HCT116 (cell line): ENCODE results near the gene JAGN1. TPM values are rescaled to one million over a fixed set of nuclear protein-coding genes. Genes with fewer than 3 reads are reported as not detected.

ENCODE experiments used
- ATAC-seq: fragments of 200-7000 bp; cut with Tn5 transposase; 2 replicates; pipeline ENCODE4 v1.9.1; 2020; ENCODE audit warnings: mild to moderate bottlenecking, moderate library complexity
- BruUV-seq: library from RNA; stranded (reverse); fragments of 400-500 nt; replicated peaks from 2 replicates; lab custom pipeline; 2021; lab: Mats Ljungman, UMichigan
- CTCF ChIA-PET: fragments of 300-600 bp; sonication (Branson Sonifier 250); formaldehyde crosslinking; loops from one replicate; lab custom pipeline; 2021; ENCODE audit warnings: antibody characterized with exemption; lab: Charles Lee
- POLR2A ChIA-PET: fragments of 300-600, 350-600 bp; sonication (Branson Sonifier 250); formaldehyde crosslinking; loops from one replicate; lab custom pipeline; 2021; ENCODE audit warnings: antibody characterized with exemption; lab: Charles Lee
- RAD21 ChIA-PET, 2 experiments: fragments of 300-600 bp; sonication (Branson Sonifier 250); formaldehyde crosslinking; loops; one replicate each; lab custom pipeline; 2023; ENCODE audit warnings: low total read pairs in 2 of 2; ENCODE audit not compliant: uncharacterized antibody in 2 of 2, unreplicated experiment in 2 of 2, low non-redundant PET in 1 of 2; lab: Charles Lee
- DNase-seq: peaks from one replicate; pipeline ENCODE4 v3.0.0-alpha.2; 2010; ENCODE audit warnings: low read depth, low spot score
- H2AFZ ChIP-seq: fragments of 200-600 bp; shearing (Covaris generic), sonication (generic); 2 replicates; pipeline ENCODE4 v1.6.1; 2017; ENCODE audit warnings: low read depth, mixed run types, mixed read lengths, antibody characterized with exemption, low read length; ENCODE audit not compliant: poor library complexity, severe bottlenecking
- H3K27ac ChIP-seq: 2 replicates; pipeline ENCODE4 v1.5.1; 2012; ENCODE audit warnings: low read depth, low read length
- H3K27me3 ChIP-seq: fragments of 200-600 bp; sonication (generic); 2 replicates; pipeline ENCODE4 v1.6.1; 2016; ENCODE audit warnings: mixed run types, low read length, mixed read lengths; ENCODE audit not compliant: insufficient read depth
- H3K36me3 ChIP-seq, 2 experiments: fragments of 200-500 bp in 1 of 2; fragments of 200-600 bp in 1 of 2; sonication (Bioruptor generic) in 1 of 2; sonication (generic) in 1 of 2; 2 replicates each; pipeline versions ENCODE4 v1.5.1 to v1.6.1; 2014 to 2016; ENCODE audit warnings: low read length in 2 of 2, inconsistent platforms in 1 of 2, mixed read lengths in 1 of 2, mixed run types in 1 of 2; ENCODE audit not compliant: insufficient read depth in 2 of 2, control insufficient read depth in 1 of 2
- H3K4me1 ChIP-seq, 2 experiments: fragments of 200-600 bp in 1 of 2; sonication (generic) in 1 of 2; 2 replicates each; pipeline versions ENCODE4 v1.5.1 to v1.6.1; 2012 to 2017; ENCODE audit warnings: low read length in 2 of 2, inconsistent platforms in 1 of 2, mild to moderate bottlenecking in 1 of 2, mixed read lengths in 1 of 2, mixed run types in 1 of 2, moderate library complexity in 1 of 2; ENCODE audit not compliant: insufficient read depth in 2 of 2, control insufficient read depth in 1 of 2
- H3K4me2 ChIP-seq: fragments of 200-600 bp; sonication (generic); 2 replicates; pipeline ENCODE4 v1.6.1; 2017; ENCODE audit warnings: mixed run types, low read length, mixed read lengths
- H3K4me3 ChIP-seq, 2 experiments: fragments of 200-600 bp in 1 of 2; sonication (generic) in 1 of 2; replicated peaks in 1 of 2; 2 replicates each; pipeline ENCODE4 v1.5.1; 2011 to 2016; ENCODE audit warnings: low read length in 2 of 2, control low read depth in 1 of 2, low read depth in 1 of 2, mild to moderate bottlenecking in 1 of 2, mixed read lengths in 1 of 2, mixed run types in 1 of 2
- H3K79me2 ChIP-seq: fragments of 200-600 bp; sonication (generic); 2 replicates; pipeline ENCODE4 v1.6.1; 2017; ENCODE audit warnings: mild to moderate bottlenecking, mixed run types, low read length, moderate library complexity, mixed read lengths; ENCODE audit not compliant: insufficient read depth
- H3K9ac ChIP-seq: fragments of 200-600 bp; sonication (generic); 2 replicates; pipeline ENCODE4 v1.6.1; 2016; ENCODE audit warnings: low read length, mixed read lengths
- H3K9me2 ChIP-seq: fragments of 200-600 bp; sonication (generic), shearing (Covaris generic); 2 replicates; pipeline ENCODE4 v1.6.1; 2017; ENCODE audit warnings: mixed run types, mild to moderate bottlenecking, moderate library complexity; ENCODE audit not compliant: insufficient read depth
- H3K9me3 ChIP-seq, 2 experiments: fragments of 200-500 bp in 1 of 2; fragments of 200-600 bp in 1 of 2; sonication (Bioruptor generic) in 1 of 2; sonication (generic) in 1 of 2; 2 replicates each; pipeline ENCODE4 v1.6.1; 2014 to 2017; ENCODE audit warnings: low read length in 2 of 2, mixed read lengths in 2 of 2, inconsistent platforms in 1 of 2, low read depth in 1 of 2, mild to moderate bottlenecking in 1 of 2, mixed run types in 1 of 2, moderate library complexity in 1 of 2; ENCODE audit not compliant: control insufficient read depth in 1 of 2, insufficient read depth in 1 of 2
- H4K20me1 ChIP-seq: fragments of 200-600 bp; sonication (generic), shearing (Covaris generic); 2 replicates; pipeline ENCODE4 v1.6.1; 2017; ENCODE audit warnings: mixed run types, mild to moderate bottlenecking, moderate library complexity; ENCODE audit not compliant: insufficient read depth
- FOSL1 ChIP-seq: IDR thresholded peaks from 2 replicates; pipeline ENCODE4 v1.6.1; 2012; ENCODE audit warnings: low read depth
- POLR2A ChIP-seq: IDR thresholded peaks from 2 replicates; pipeline ENCODE4 v1.7.0; 2011; ENCODE audit warnings: borderline replicate concordance; ENCODE audit not compliant: insufficient read depth, insufficient read length; ENCODE audit errors: extremely low read depth
- RAD21 ChIP-seq: IDR thresholded peaks from 2 replicates; pipeline ENCODE4 v1.6.1; 2012; ENCODE audit warnings: low read depth, mild to moderate bottlenecking
- REST ChIP-seq: IDR thresholded peaks from 2 replicates; pipeline ENCODE4 v1.6.1; 2012; ENCODE audit warnings: low read depth
- SIN3A ChIP-seq: IDR thresholded peaks from 2 replicates; pipeline ENCODE4 v1.6.1; 2012; ENCODE audit warnings: low read depth
- SP1 ChIP-seq: IDR thresholded peaks from 2 replicates; pipeline ENCODE4 v1.6.1; 2012; ENCODE audit warnings: low read depth
- SRF ChIP-seq: IDR thresholded peaks from 2 replicates; pipeline ENCODE4 v1.6.1; 2012; ENCODE audit warnings: low read depth
- YY1 ChIP-seq: IDR thresholded peaks from 2 replicates; pipeline ENCODE4 v1.6.1; 2011; ENCODE audit warnings: low read length, low read depth, moderate library complexity, mild to moderate bottlenecking; ENCODE audit not compliant: insufficient replicate concordance; ENCODE audit errors: extremely low read depth
- ZFX ChIP-seq: fragments of 450-650 bp; IDR thresholded peaks from 2 replicates; pipeline ENCODE4 v1.6.1; 2017
- intact Hi-C: fragments of 100-400 bp; cut with micrococcal nuclease; formaldehyde crosslinking; loops from 2 replicates; pipeline ENCODE4 v1.10.0; 2022
- total RNA-seq: library from RNA; stranded (reverse); gene quantifications from one replicate; pipeline ENCODE4 v1.2.1, GENCODE V29; 2021; ENCODE audit not compliant: unreplicated experiment

Gene JAGN1
- total RNA-seq, 1 experiment from 2014 or later = 33.4 TPM

- no peak for DNase-seq
- no peak overlapping the region for H2AFZ ChIP-seq
- intact Hi-C loops = no loop called here
- no peak overlapping the region for H3K27ac ChIP-seq
- no peaks in the 10 kb centered on the region for H3K9me2 ChIP-seq
- BruUV-seq = no TSS peak
- H3K79me2 ChIP-seq = no peaks in the 10 kb centered on the region
- H3K27me3 ChIP-seq = no peaks in the 10 kb centered on the region
- H3K36me3 ChIP-seq = no peaks in the 10 kb centered on the region; a peak in 1 of 4 replicates
- H3K4me3 ChIP-seq = no peak overlapping the region
- RAD21 ChIA-PET = no interaction called here
- no peaks in the 10 kb centered on the region for H4K20me1 ChIP-seq
- H3K4me2 ChIP-seq = no peak overlapping the region
- POLR2A ChIA-PET = no interaction called here
- TF ChIP-seq YY1 = no peak
- TF ChIP-seq SIN3A = no peak
- TF ChIP-seq POLR2A = no peak
- TF ChIP-seq ZFX = no peak
- TF ChIP-seq FOSL1 = no peak
- TF ChIP-seq SP1 = no peak
- TF ChIP-seq RAD21 = no peak
- no peak for TF ChIP-seq REST
- TF ChIP-seq SRF = no peak
- TF ChIP-seq, all 23 proteins: peak for 0
- Histone ChIP-seq H3K4me1 (peaks cover 6 to 18% of the 10 kb centered on the region in 2 experiments; a peak in 3 of 4 replicates), H3K9ac (no peak overlapping the region), H3K9me3 (no peaks in the 10 kb centered on the region)
- no peak for ATAC-seq
- CTCF ChIA-PET = no interaction called here
Observed at GRCh38 chr3:9913601-9914000, 23.2 kb downstream of the JAGN1 start.
